GM21367 (cell line): ENCODE results near the gene MCCC1.

Experiments
- ATAC-seq: cut with Tn5 transposase; IDR thresholded peaks from one replicate; pipeline ENCODE4 v1.9.1; 2021; ENCODE audit not compliant: unreplicated experiment

The MCCC1 gene

GRCh38 chr3:182986021-182986420, 113.3 kb downstream of the MCCC1 start:
- no peak for ATAC-seq

DNA sequence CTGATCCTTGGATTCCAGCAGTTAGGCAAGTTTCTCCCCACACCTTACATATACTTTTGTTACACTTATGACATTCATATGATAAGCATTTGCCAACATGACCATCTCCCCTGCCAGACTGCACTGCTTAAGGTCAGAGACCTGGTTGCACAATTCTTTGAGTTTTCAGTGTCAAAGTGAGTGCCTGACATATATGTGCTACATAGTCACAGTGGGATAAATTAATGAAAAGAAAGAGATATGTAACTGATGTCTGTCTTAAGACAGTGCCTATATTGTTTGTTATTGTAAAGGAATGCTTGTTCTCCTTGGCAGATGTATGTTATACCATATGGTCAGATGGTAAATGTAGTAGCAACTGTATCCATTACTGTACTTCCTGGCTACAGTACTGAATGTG, 115.4 kb downstream of the MCCC1 start:
- ATAC-seq: no peak

GRCh38 chr3:182981038-182981380, 118.3 kb downstream of the MCCC1 start:
- no peak for ATAC-seq

GRCh38 chr3:182980204-182981037, 118.9 kb downstream of the MCCC1 start, which contains the start of gene DCUN1D1:
Gene DCUN1D1, minus strand, starts transcription at chr3:182980538. Its CDS starts 49 bp downstream, at chr3:182980489.
- peak; percentile 83 for ATAC-seq

GRCh38 chr3:182979674-182980191, 119.6 kb downstream of the MCCC1 start:
- ATAC-seq: peak; percentile 27

- ATAC-seq: no peak
Measured at GRCh38 chr3:182979103-182979673, 120.1 kb downstream of the MCCC1 start.

DNA sequence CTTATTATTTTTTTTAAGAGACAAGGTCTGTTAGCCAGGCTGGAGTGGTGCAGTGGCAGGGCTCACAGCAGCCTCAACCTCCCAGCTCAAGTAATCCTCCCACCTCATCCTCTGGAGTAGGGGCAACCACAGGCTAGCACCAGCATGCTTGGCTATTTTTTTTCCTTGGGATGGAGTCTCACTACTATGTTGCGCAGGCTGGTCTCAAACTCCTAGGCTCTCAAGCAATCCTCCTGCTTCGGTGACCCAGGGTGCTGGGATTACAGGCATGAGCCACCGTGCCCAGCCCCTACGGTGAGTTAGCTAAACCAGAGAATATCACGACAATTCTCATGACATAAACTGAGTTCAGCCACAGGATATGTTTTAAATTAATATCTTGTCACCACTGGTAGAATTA, 120.9 kb downstream of the MCCC1 start:
- ATAC-seq: no peak

DNA sequence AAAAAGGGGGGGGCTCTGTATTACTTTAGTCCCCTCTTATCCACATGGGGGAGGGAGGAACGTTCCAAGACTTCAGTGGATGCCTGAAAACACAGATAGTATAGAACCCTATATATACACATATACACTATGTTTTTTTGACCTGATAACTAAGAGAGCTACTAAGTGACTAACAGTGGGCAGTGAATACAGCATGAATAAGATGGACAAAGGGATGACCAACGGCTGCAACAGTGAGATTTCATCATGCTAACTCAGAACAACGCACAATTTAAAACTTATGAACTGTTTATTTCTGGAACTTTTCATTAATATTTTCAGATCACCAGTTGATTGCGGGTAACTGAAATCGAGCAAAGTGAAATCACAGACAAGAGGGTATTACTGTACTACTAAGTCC, 126.2 kb downstream of the MCCC1 start:
- ATAC-seq: no peak

DNA sequence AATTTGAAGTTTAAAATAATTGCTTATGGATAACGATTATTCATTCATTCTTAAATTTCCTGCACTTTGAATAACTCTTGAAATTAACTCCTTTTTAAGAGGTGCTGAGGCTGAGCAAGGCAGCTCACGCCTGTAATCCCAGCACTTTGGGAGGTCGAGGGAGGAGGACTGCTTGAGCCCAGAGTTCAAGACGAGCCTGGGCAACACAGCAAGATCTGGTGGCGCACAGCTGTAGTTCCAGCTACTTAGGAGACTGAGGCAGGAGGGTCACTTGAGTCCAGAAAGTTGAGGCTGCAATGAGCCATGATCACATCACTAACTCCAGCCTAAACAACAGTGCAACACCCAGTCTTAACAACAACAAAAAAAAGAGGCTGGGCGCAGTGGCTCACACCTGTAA, 126.9 kb downstream of the MCCC1 start:
- ATAC-seq: no peak

DNA sequence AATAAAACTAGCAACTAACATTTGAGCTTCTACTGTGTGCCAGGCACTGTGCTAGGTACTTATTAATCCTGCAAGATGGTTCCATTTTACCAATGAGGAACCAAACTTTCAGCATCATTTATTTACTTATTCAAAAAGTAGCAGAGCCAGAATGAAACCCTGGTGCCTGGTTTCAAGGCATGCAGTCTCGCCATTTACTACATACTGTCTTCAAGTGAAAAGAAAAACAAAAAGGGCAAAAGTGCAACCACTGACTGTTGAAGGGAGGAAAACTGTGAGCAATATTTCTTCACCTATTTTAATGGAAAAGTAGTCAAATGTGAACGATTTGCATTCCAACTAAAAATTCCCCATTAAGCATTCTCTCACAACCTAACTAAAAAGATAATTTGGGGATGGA, 127.7 kb downstream of the MCCC1 start:
- ATAC-seq: no peak

DNA sequence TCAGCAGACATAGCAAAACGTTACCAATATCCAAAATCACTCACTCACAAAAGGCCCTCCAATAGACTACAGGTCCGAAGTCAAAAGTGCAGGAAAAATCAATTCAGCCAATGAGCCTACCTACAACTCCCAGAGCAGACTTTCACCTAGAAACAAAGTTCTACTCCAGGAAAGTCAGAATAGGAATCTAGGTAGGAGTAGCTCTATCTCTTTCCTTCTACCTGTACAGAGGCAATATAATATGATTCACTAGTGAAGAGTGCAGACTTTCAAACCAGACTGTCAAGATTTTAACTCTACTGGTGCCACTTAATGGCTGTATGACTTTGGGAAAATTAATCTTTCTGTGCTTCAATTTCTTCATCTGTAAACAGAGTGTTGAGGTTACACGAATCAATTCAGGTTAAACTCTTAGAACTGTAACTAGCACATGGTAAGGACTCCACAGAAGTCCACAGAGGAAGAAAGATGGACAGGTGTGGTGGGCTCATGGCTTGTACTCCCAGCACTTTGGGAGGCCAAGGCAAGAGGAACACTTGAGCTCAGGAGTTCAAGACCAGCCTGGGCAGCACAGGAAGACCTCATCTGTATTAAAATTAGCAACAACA, 128.4 kb downstream of the MCCC1 start:
- ATAC-seq: no peak

GRCh38 chr3:182969853-182970252, 129.4 kb downstream of the MCCC1 start:
- ATAC-seq: no peak

DNA sequence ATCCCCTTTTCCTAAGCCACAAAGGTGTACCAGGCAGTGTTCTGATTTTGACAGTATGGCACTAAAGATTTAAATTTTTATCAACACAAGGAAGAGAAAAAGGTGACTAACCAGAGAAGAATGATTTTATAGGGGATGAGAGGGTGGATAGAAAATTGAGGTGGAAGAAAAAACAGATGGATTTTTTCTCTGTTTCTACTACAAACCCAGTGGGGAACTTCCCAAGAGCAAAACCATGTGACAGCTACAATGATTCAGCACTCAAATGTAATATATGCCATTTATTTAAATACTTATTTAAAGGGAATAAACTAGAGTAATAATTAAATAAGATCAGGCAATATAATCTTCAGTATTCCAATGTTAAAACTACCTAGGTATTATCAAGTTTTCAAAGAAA, 130.0 kb downstream of the MCCC1 start:
- ATAC-seq: no peak

DNA sequence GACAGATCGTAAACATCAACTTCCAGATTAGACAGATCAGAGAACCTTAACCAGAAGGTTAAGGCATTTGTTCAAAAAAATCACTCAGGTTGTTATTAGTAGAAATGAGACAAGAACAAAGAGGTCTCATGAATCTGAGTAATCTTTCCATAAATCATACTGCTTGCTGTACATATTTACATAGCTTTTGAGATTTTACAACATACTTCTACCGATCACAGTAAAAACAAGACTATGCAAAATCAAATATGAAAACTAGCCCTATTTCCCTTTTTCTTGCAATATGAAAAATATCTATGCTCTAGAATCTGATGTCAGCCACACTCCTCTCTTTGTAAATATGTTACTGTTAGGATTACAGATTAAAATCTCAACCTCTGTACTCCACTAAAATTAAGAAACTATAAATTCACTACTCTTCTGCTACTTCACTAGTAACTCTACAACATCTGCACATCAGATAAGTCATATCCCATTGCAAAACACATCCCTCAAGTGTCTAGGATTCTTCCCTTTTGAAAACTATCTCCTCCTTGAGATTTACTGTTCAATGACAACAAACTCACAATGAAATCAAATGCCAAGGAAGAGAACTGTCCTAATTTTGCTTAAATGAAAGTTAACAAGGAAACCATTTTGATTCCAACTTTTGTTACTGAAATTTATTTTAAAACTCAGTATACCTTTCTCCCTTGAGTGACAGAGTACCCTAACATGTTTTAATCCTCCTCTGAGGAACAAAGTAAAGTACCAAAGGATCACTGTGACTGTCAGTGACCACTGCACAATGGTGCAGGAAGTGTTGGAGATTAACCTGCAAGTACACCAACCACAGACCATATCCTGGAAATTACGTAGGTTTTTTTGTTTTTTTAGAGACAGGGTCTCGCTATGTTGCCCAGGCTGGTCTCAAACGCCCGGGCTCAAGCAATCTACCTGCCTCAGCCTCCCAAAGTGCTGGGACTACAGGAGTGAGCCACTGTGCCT, 131.8 kb downstream of the MCCC1 start:
- peak; percentile 48 for ATAC-seq

- no peak for ATAC-seq
Measured at GRCh38 chr3:182965861-182966366, 133.4 kb downstream of the MCCC1 start.
